HG03571 (cell line): ENCODE data around the gene SPATA25.
"Not testable (repeated sequence)": the region's sequence is repeated elsewhere in the genome, so short reads cannot be mapped to it uniquely, and the experiment has no call there.

Source experiments
- ATAC-seq: cut with Tn5 transposase; IDR thresholded peaks from one replicate; pipeline ENCODE4 v1.9.1; 2021; ENCODE audit not compliant: unreplicated experiment

Gene SPATA25

GRCh38 chr20:45894797-45895196 lies 7.4 kb upstream of the SPATA25 start:
- ATAC-seq, result no peak

- ATAC-seq, result no peak
These were observed 6.4 kb upstream of the SPATA25 start for GRCh38 chr20:45893831-45894230.

GRCh38 chr20:45892828-45893500 lies 5.5 kb upstream of the SPATA25 start:
- no peak for ATAC-seq

- no peak for ATAC-seq
These were observed 4.8 kb upstream of the SPATA25 start for GRCh38 chr20:45892049-45892825.

GRCh38 chr20:45890985-45891983 lies 3.9 kb upstream of the SPATA25 start, which contains the start of the genes CTSA and NEURL2:
TSS of gene CTSA (plus strand) at chr20:45891335. CDS start at chr20:45891569, 234 bp downstream.
TSS of gene NEURL2 (minus strand) at chr20:45891208. CDS start at chr20:45890991, 217 bp downstream.
- peak; percentile 71 for ATAC-seq

DNA sequence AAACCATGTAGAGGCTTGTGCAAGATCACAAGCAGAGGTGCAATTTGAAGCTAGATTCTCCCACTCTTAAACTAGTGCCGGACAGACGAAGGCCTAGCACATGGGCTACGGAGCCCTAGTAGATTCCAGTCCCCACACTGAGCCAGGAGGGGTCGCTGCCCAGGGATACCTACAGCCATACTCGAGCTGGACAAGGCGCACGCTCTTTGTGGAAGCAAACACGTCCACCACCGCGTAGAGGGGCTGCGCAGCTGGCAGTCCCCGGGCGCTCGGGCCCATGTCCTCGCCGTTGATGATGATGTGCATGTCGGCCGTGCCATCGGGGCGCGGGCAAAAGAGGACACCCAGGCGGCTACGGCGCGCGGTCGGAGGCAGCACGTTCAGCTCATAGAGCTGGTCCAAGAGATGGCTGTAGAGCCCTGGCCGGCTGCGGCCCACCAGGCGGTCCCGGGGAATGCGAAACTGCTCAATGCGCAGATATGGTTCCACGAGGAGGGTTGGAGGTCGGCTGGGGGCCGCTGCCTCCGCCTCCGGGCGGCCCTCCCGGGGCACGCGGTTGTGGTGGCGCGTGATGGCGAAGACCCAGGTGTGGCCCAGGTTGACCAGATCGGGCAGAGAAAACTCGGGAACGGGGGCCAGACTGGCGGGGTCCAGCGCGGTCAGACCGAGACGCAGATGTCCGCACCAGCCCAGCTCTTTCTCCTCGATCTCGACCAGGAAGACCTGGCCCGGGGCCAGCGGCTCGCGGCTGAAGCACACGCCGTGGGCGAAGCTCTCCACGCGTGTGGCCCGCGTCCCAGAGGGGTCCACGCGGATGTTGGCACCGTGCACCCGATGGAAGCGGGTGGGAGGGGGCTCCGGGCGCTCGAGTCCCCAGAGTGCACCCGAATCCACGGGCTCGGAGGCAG lies 2.9 kb upstream of the SPATA25 start:
- no peak for ATAC-seq

GRCh38 chr20:45888681-45889080 lies 1.3 kb upstream of the SPATA25 start:
- ATAC-seq, result no peak

DNA sequence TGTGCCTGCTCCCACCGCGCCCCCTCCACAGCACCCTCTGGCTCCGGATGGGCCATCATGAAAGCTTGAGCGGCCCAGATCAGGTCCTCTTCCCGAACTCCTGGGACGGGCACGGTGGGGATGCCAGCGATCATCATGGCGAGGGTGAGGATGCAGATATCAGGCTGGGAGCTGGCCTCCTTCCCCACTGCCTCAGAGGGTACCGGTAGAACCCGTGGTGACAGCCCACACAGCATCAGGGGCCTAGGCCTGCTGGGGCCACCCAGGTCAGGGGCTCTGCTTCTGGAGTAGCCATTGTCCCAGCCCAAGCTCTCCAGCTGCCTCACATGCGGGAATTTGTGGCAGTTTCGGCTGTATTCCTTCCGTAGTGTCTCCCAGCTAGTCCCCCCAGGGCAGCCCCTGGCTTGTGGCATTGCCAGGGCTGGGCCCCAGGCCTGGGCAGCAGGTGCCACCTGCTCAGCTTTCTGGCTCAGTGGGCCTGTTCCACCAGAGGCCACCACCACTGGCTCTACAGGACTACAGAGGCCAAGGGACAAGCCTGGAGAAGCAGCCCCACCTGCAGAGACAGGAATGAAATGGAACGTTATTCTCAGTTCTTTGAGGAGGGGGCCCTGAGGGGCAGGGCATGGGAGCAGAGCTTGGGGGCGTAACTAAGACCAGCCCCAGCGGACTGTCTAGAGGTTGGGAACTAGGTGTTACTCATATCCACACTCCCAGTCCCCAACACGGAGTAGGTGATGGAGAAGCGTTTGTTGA lies 654 bp downstream of the SPATA25 start:
- no peak for ATAC-seq

GRCh38 chr20:45883100-45883469 lies 4.3 kb downstream of the SPATA25 start:
- ATAC-seq, result no peak

DNA sequence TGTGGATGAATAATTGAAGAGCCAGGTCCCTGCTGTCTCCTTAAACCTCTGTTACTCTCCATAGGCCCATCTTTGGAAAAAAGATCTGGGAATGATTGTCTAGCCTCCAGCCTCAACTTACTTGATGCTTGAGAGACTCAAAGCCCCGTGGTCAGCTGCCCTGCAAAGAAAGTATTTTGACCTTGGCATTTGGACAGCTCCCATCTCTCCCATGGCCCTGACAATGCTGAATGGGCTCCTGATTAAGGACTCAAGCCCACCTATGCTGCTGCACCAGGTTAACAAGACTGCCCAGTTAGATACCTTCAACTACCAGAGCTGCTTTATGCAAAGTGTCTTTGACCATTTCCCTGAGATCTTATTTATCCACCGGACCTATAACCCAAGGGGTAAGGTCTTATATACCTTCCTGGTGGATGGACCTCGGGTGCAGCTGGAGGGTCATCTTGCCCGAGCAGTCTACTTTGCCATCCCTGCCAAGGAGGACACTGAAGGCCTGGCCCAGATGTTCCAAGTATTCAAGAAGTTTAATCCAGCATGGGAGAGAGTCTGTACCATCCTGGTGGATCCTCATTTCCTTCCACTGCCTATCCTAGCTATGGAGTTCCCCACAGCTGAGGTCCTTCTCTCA lies 4.8 kb downstream of the SPATA25 start:
- ATAC-seq, result no peak

- peak; percentile 93 for ATAC-seq
These were observed 6.2 kb downstream of the SPATA25 start, which contains the start of gene ZSWIM1 for GRCh38 chr20:45880988-45881788. TSS of gene ZSWIM1 (plus strand) at chr20:45881227. CDS start at chr20:45882593, 1,366 bp downstream.

GRCh38 chr20:45878076-45878761 lies 9.2 kb downstream of the SPATA25 start:
- ATAC-seq, result no peak

- ATAC-seq, result no peak
These were observed 12.8 kb downstream of the SPATA25 start for GRCh38 chr20:45874576-45874975.

GRCh38 chr20:45874104-45874481 lies 13.3 kb downstream of the SPATA25 start:
- ATAC-seq, result not testable (repeated sequence)

GRCh38 chr20:45873409-45874103 lies 13.9 kb downstream of the SPATA25 start:
- ATAC-seq, result no peak

DNA sequence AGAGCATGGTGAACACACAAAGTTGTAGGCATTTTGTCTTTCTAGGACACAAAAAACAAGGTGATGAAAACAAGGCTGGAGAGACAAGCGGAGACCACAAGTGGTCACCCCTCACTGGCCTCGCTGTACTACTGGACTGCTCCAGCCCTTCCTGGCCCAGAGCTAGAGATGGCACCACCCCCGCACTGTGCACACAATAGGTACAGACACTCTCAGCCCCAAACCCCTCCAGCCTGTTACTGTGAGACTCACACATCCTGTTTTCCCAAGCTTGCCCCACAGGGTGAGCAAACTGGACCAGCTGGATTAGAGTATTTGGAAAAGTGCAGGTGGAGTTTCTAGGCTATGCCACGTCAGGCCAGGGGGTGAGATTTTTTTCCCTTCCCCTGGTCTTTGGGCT lies 14.8 kb downstream of the SPATA25 start:
- ATAC-seq, result no peak

DNA sequence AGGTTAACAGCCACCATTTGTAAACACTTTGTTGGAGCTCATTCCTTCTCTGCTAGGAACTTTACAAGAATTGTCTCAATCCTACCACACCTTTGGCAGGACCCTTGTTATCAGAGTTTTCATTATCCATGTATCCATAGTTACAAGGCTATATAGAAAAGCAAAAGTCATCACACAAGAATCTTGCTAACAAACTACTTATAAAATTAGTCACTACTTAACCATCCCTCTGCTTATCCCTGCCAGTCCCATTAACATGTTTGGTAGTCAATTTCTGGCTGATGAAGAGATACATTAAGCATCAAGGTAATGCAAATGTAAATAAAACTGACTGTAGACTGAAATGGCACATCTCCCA lies 19.6 kb downstream of the SPATA25 start:
- ATAC-seq, result no peak
